OCI-LY1 (cell line): ENCODE data around the gene TIMM22.

Experiments
- CTCF ChIP-seq: fragments of 200-600 bp; sonication (generic), shearing (Covaris generic); IDR thresholded peaks from 2 replicates; pipeline ENCODE4 v1.5.1; 2017; ENCODE audit warnings: mild to moderate bottlenecking, antibody characterized with exemption, low read length, moderate library complexity, mixed read lengths
- EZH2 ChIP-seq: fragments of 200-600 bp; sonication (generic), shearing (Covaris generic); IDR thresholded peaks from 2 replicates; pipeline ENCODE4 v1.8.0; 2017; ENCODE audit warnings: borderline replicate concordance, mixed run types, mild to moderate bottlenecking, antibody characterized with exemption, low read length, moderate library complexity, mixed read lengths

DNA sequence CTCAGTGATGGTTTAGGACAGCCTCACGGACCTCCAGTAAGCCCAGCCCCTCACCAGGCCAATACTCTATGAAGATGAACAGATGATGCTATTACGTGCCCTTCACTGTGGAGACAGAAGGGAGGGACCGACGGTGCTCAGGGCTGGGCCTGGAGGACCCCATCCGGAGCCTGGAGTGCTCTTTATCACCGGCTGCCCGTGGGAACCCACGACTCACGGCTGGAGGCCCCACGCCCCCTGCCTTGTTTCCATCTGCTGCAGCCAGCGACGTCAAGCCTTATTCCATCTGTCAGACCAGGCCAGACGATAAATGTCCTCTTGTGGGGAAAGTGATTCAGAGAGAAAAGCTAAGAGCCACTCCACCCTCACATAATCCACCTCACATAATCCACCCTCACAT, 4.0 kb upstream of the TIMM22 start:
- no peak for TF ChIP-seq CTCF
- TF ChIP-seq EZH2: no peak
